ENCODE data around the gene ANKS1B. TPM values are rescaled to one million over a fixed set of nuclear protein-coding genes. Genes with fewer than 3 reads are reported as not detected.

Gene ANKS1B
- total RNA-seq, 2 donors from 2014 or later: 45.5 to 65.9 TPM

DNA sequence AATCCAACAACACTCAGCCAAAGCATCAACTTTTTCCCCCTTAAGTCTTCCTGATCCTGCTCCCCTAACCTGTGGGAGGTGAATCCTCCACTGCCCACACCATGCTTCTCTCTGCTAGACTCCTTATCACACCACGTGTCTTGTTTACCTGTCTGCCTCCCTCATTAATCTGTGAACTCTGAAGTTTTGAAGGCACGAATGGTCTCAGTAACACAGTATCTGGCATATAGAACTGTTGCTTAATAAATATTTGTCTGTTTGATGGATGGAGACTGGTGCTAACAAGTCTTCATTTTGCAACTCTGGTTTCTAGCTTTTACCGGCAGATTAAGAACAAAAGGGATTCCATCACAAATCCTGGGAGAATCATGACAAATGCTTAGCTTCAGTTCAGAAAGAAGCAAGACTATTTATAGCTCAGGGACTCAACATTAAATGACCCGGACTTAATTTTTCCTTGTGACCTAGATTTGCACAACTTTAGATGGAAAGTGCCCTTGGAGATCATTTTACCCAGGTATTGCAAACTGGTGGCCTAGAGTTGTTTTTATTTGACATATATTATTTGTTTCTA is 1072.2 kb downstream of the ANKS1B start:
- ATAC-seq (ENCODE audit: insufficient number of reproducible peaks, low FRiP score, low read depth): no peak

DNA sequence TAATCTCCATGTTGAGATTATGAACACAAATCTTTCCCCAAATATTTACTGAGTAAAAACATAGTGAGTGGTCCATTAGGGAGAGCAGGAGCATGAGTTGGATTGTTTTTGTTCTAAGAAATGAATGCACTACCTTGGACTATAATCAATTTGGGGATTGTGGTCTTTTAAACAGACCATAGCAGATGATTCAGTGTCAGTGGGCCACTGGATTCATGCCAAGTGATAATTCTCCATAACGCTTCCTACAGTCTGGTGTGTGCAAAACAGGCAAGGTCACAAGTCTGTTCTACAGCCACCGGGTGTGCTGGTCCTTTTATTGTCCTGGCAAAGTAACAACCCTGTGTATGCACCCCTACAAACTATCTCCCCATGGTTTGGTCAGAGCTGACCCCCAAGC is 1073.3 kb downstream of the ANKS1B start:
- Histone ChIP-seq H3K36me3 (no peaks in the 10 kb centered on the region), H3K4me1 (ENCODE audit: control insufficient read depth in 1 of 2, low read depth in 2 of 2) (no peaks in the 10 kb centered on the region), H3K27ac (no peak overlapping the region), H3K4me3 (no peak overlapping the region), H3K27me3 (replicated peaks; ENCODE audit: insufficient read depth) (no peaks in the 10 kb centered on the region), H3K9me3 (no peaks in the 10 kb centered on the region)
- no peak for ATAC-seq (ENCODE audit: insufficient number of reproducible peaks, low FRiP score, low read depth)
- TF ChIP-seq CTCF (IDR thresholded peaks at IDR 0.05): no peak
- no peak for DNase-seq (ENCODE audit: low spot score)

More for the DNA sequence above, 1072.2 kb downstream of the ANKS1B start:
- Histone ChIP-seq H3K4me3 (no peak overlapping the region), H3K9me3 (no peaks in the 10 kb centered on the region), H3K27me3 (replicated peaks; ENCODE audit: insufficient read depth) (no peaks in the 10 kb centered on the region), H3K36me3 (no peaks in the 10 kb centered on the region), H3K4me1 (ENCODE audit: control insufficient read depth in 1 of 2, low read depth in 2 of 2) (no peaks in the 10 kb centered on the region), H3K27ac (no peak overlapping the region)
- DNase-seq (ENCODE audit: low spot score): no peak
- no peak for TF ChIP-seq CTCF (IDR thresholded peaks at IDR 0.05)

- H3K4me3 ChIP-seq: no peak overlapping the region
- no peak for ATAC-seq (ENCODE audit: insufficient number of reproducible peaks, low FRiP score, low read depth)
- DNase-seq (ENCODE audit: low spot score): no peak
These were observed 1075.0 kb downstream of the ANKS1B start for GRCh38 chr12:98909746-98910145.

GRCh38 chr12:98908866-98909265 is 1075.9 kb downstream of the ANKS1B start:
- DNase-seq (ENCODE audit: low spot score) (no peak), ATAC-seq (ENCODE audit: insufficient number of reproducible peaks, low FRiP score, low read depth) (no peak)
- H3K9me3 ChIP-seq: no peaks in the 10 kb centered on the region
- no peak for TF ChIP-seq CTCF (IDR thresholded peaks at IDR 0.05)
- H3K27ac ChIP-seq: no peak overlapping the region
- H3K4me3 ChIP-seq: no peak overlapping the region
- H3K4me1 ChIP-seq (ENCODE audit: control insufficient read depth in 1 of 2, low read depth in 2 of 2): no peaks in the 10 kb centered on the region
- H3K36me3 ChIP-seq: no peaks in the 10 kb centered on the region
- no peaks in the 10 kb centered on the region for H3K27me3 ChIP-seq (replicated peaks; ENCODE audit: insufficient read depth)

More at GRCh38 chr12:98909746-98910145, 1075.0 kb downstream of the ANKS1B start:
- Histone ChIP-seq H3K4me1 (ENCODE audit: control insufficient read depth in 1 of 2, low read depth in 2 of 2) (no peaks in the 10 kb centered on the region), H3K27ac (no peak overlapping the region), H3K9me3 (no peaks in the 10 kb centered on the region), H3K36me3 (no peaks in the 10 kb centered on the region), H3K27me3 (replicated peaks; ENCODE audit: insufficient read depth) (no peaks in the 10 kb centered on the region)
- no peak for TF ChIP-seq CTCF (IDR thresholded peaks at IDR 0.05)

GRCh38 chr12:98903875-98904274 is 1080.9 kb downstream of the ANKS1B start:
- TF ChIP-seq CTCF (IDR thresholded peaks at IDR 0.05): no peak
- Histone ChIP-seq H3K9me3 (no peaks in the 10 kb centered on the region), H3K4me3 (no peak overlapping the region), H3K36me3 (no peaks in the 10 kb centered on the region), H3K27ac (no peak overlapping the region), H3K27me3 (replicated peaks; ENCODE audit: insufficient read depth) (no peaks in the 10 kb centered on the region), H3K4me1 (ENCODE audit: control insufficient read depth in 1 of 2, low read depth in 2 of 2) (no peaks in the 10 kb centered on the region)
- ATAC-seq (ENCODE audit: insufficient number of reproducible peaks, low FRiP score, low read depth) (no peak), DNase-seq (ENCODE audit: low spot score) (no peak)
